ENCODE measurements around the gene NAPB. TPM values are rescaled to one million over a fixed set of nuclear protein-coding genes. Genes with fewer than 3 reads are reported as not detected.
A peak's percentile ranks its signal among the peaks of the same experiment; 100 is the strongest.
"Not testable (repeated sequence)": the region's sequence is repeated elsewhere in the genome, so short reads cannot be mapped to it uniquely, and the experiment has no call there.

Gene NAPB
- polyA plus RNA-seq, 4 donors, result 16.3 to 29.0 (median 18.8) TPM

GRCh38 chr20:23350196-23350903 lies 70.9 kb downstream of the NAPB start, which contains the start of gene NXT1:
TSS of gene NXT1 (plus strand) at chr20:23350791. CDS start at chr20:23354042, 3,251 bp downstream.
- DNase-seq (ENCODE audit: low read depth in 4 of 4, low spot score in 2 of 4), result peak; percentile 94 to 97 (median 96)

- DNase-seq (ENCODE audit: low read depth in 4 of 4, low spot score in 2 of 4), result peak; percentile 64 to 80 (median 80)
Observed at GRCh38 chr20:23349338-23350195, 71.7 kb downstream of the NAPB start.

GRCh38 chr20:23348510-23348909 lies 72.8 kb downstream of the NAPB start:
- not testable (repeated sequence) for DNase-seq (ENCODE audit: low read depth in 4 of 4, low spot score in 2 of 4)

- no peak for DNase-seq (ENCODE audit: low read depth in 4 of 4, low spot score in 2 of 4)
Observed at GRCh38 chr20:23347791-23348190, 73.5 kb downstream of the NAPB start.

- no peak for DNase-seq (ENCODE audit: low read depth in 4 of 4, low spot score in 2 of 4)
Observed at GRCh38 chr20:23346002-23346401, 75.3 kb downstream of the NAPB start.

GRCh38 chr20:23344336-23344735 lies 77.0 kb downstream of the NAPB start:
- no peak for DNase-seq (ENCODE audit: low read depth in 4 of 4, low spot score in 2 of 4)

- DNase-seq (ENCODE audit: low read depth in 4 of 4, low spot score in 2 of 4), result no peak
Observed at GRCh38 chr20:23343590-23343989, 77.7 kb downstream of the NAPB start.

- DNase-seq (ENCODE audit: low read depth in 4 of 4, low spot score in 2 of 4), result no peak
Observed at GRCh38 chr20:23341073-23341472, 80.2 kb downstream of the NAPB start.

GRCh38 chr20:23340524-23340923 lies 80.8 kb downstream of the NAPB start:
- DNase-seq (ENCODE audit: low read depth in 4 of 4, low spot score in 2 of 4), result peak in 2 of 4 donors; percentile 28 to 33

GRCh38 chr20:23339986-23340385 lies 81.3 kb downstream of the NAPB start:
- no peak for DNase-seq (ENCODE audit: low read depth in 4 of 4, low spot score in 2 of 4)

GRCh38 chr20:23337312-23337711 lies 84.0 kb downstream of the NAPB start:
- no peak for DNase-seq (ENCODE audit: low read depth in 4 of 4, low spot score in 2 of 4)

- no peak for DNase-seq (ENCODE audit: low read depth in 4 of 4, low spot score in 2 of 4)
Observed at GRCh38 chr20:23336476-23336875, 84.8 kb downstream of the NAPB start.

GRCh38 chr20:23335521-23335920 lies 85.8 kb downstream of the NAPB start:
- no peak for DNase-seq (ENCODE audit: low read depth in 4 of 4, low spot score in 2 of 4)

- DNase-seq (ENCODE audit: low read depth in 4 of 4, low spot score in 2 of 4), result no peak
Observed at GRCh38 chr20:23334111-23334510, 87.2 kb downstream of the NAPB start.

GRCh38 chr20:23332467-23332866 lies 88.8 kb downstream of the NAPB start:
- no peak for DNase-seq (ENCODE audit: low read depth in 4 of 4, low spot score in 2 of 4)

- DNase-seq (ENCODE audit: low read depth in 4 of 4, low spot score in 2 of 4), result no peak
Observed at GRCh38 chr20:23331450-23332350, 89.6 kb downstream of the NAPB start.

- DNase-seq (ENCODE audit: low read depth in 4 of 4, low spot score in 2 of 4), result no peak
Observed at GRCh38 chr20:23327617-23328333, 93.5 kb downstream of the NAPB start.

GRCh38 chr20:23326774-23327173 lies 94.5 kb downstream of the NAPB start:
- no peak for DNase-seq (ENCODE audit: low read depth in 4 of 4, low spot score in 2 of 4)

- DNase-seq (ENCODE audit: low read depth in 4 of 4, low spot score in 2 of 4), result no peak
Observed at GRCh38 chr20:23325107-23325506, 96.2 kb downstream of the NAPB start.
